ENCODE measurements around the gene PIH1D2.

DNA sequence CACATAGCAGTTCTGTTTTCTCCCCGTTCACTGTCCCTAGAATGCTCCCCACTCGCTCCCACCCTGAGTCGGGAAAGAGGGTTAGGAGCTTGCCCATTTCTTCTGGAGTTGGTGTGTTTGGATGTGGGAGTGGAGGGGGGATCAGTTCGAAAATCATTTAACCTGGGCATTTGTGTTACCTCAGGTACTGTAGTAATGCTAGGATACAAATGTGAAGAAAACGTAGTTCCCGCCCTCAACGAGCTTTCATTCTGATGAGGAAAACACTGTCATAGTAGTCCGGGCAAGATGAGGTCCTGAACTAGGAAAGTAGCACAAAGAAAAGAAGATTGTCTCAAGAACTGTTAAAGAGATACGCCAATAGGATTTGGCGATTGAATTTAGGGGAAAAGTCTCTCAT, 13.4 kb upstream of the PIH1D2 start:
- TF ChIP-seq CTCF (conservative IDR thresholded peaks at IDR 0.05; ENCODE audit: low read depth, low read length) (no peak), EZH2 (IDR thresholded peaks at IDR 0.05; ENCODE audit: borderline replicate concordance, low read depth, low read length, poor library complexity, severe bottlenecking) (no peak)

Data from A673 (cell line).